NCI-H345 treated with DMSO at 0.1 percent for 48 hours (cell line): Measurements from ENCODE around the gene RGR.

Experiments
- DNase-seq: peaks from one replicate; lab custom pipeline; 2025; ENCODE audit not compliant: unreplicated experiment; lab: John Stamatoyannopoulos, UW

The RGR gene

GRCh38 chr10:84217746-84218145 is 27.1 kb upstream of the RGR start:
- no peak for DNase-seq

GRCh38 chr10:84221916-84222315 is 22.9 kb upstream of the RGR start:
- DNase-seq = no peak

- no peak for DNase-seq
Measured at GRCh38 chr10:84224411-84225028, 20.3 kb upstream of the RGR start.

- no peak for DNase-seq
Measured at GRCh38 chr10:84225427-84226173, 19.3 kb upstream of the RGR start, which contains the start of gene LRIT2. TSS of gene LRIT2 (minus strand) at chr10:84225544. CDS start at chr10:84225520, 24 bp downstream.

GRCh38 chr10:84226616-84227015 is 18.2 kb upstream of the RGR start:
- no peak for DNase-seq

GRCh38 chr10:84227810-84228209 is 17.0 kb upstream of the RGR start:
- no peak for DNase-seq

- DNase-seq = no peak
Measured at GRCh38 chr10:84230359-84230758, 14.5 kb upstream of the RGR start.

- no peak for DNase-seq
Measured at GRCh38 chr10:84232376-84232775, 12.5 kb upstream of the RGR start.

GRCh38 chr10:84233940-84234339 is 10.9 kb upstream of the RGR start:
- DNase-seq = no peak

GRCh38 chr10:84234479-84234878 is 10.4 kb upstream of the RGR start:
- no peak for DNase-seq

- DNase-seq = no peak
Measured at GRCh38 chr10:84235096-84235495, 9.8 kb upstream of the RGR start.

GRCh38 chr10:84236807-84237198 is 8.1 kb upstream of the RGR start:
- DNase-seq = no peak

GRCh38 chr10:84237199-84238051 is 7.4 kb upstream of the RGR start:
- DNase-seq = no peak

- DNase-seq = no peak
Measured at GRCh38 chr10:84238909-84239308, 5.9 kb upstream of the RGR start.

GRCh38 chr10:84241185-84241790 is 3.6 kb upstream of the RGR start, which contains the start of gene LRIT1:
TSS of gene LRIT1 (minus strand) at chr10:84241546. CDS start at chr10:84241439, 107 bp downstream.
- no peak for DNase-seq

GRCh38 chr10:84243759-84244158 is 1.1 kb upstream of the RGR start:
- DNase-seq = no peak

GRCh38 chr10:84247496-84247895 is 2.6 kb downstream of the RGR start:
- no peak for DNase-seq

GRCh38 chr10:84248794-84249193 is 3.9 kb downstream of the RGR start:
- no peak for DNase-seq

GRCh38 chr10:84254552-84255478 is 10.0 kb downstream of the RGR start:
- DNase-seq = no peak
